ENCODE measurements around the gene USP5. TPM values are rescaled to one million over a fixed set of nuclear protein-coding genes. Genes with fewer than 3 reads are reported as not detected.

Gene USP5
- total RNA-seq, 3 donors from 2014 or later = 32.6 to 52.8 (median 34.7) TPM

GRCh38 chr12:6836851-6837250 is 15.1 kb upstream of the USP5 start:
- no peaks in the 10 kb centered on the region for H3K9me3 ChIP-seq

GRCh38 chr12:6837370-6838060 is 14.4 kb upstream of the USP5 start:
- Histone ChIP-seq H3K27ac (no peak overlapping the region), H3K4me1 (no peaks in the 10 kb centered on the region), H3K4me3 (no peak overlapping the region), H3K36me3 (no peaks in the 10 kb centered on the region), H3K27me3 (no peaks in the 10 kb centered on the region), H3K9me3 (no peaks in the 10 kb centered on the region)
- TF ChIP-seq POLR2A (IDR thresholded peaks at IDR 0.05) (no peak), CTCF (IDR thresholded peaks at IDR 0.05) (no peak), POLR2AphosphoS5 (IDR thresholded peaks at IDR 0.05) (no peak)
- intact Hi-C loops (cut with DNase I; ENCODE audit: low total_unique reads) = no loop called here
- no peak for DNase-seq (ENCODE audit: low spot score in 2 of 2)

More at GRCh38 chr12:6836851-6837250, 15.1 kb upstream of the USP5 start:
- TF ChIP-seq POLR2AphosphoS5 (IDR thresholded peaks at IDR 0.05) (no peak), CTCF (IDR thresholded peaks at IDR 0.05) (no peak), POLR2A (IDR thresholded peaks at IDR 0.05) (no peak)
- H3K4me3 ChIP-seq = no peak overlapping the region
- H3K36me3 ChIP-seq = no peaks in the 10 kb centered on the region
- intact Hi-C loops (cut with DNase I; ENCODE audit: low total_unique reads) = no loop called here
- H3K27me3 ChIP-seq = no peaks in the 10 kb centered on the region
- no peak for DNase-seq (ENCODE audit: low spot score in 2 of 2)
- H3K27ac ChIP-seq = no peak overlapping the region
- H3K4me1 ChIP-seq = no peaks in the 10 kb centered on the region

- Histone ChIP-seq H3K27ac (no peak overlapping the region), H3K9me3 (no peaks in the 10 kb centered on the region), H3K36me3 (no peaks in the 10 kb centered on the region), H3K4me3 (no peak overlapping the region), H3K27me3 (no peaks in the 10 kb centered on the region), H3K4me1 (no peaks in the 10 kb centered on the region)
- TF ChIP-seq POLR2A (IDR thresholded peaks at IDR 0.05) = no peak
- no peak for TF ChIP-seq CTCF (IDR thresholded peaks at IDR 0.05)
- TF ChIP-seq POLR2AphosphoS5 (IDR thresholded peaks at IDR 0.05) = no peak
- intact Hi-C loops (cut with DNase I; ENCODE audit: low total_unique reads) = no loop called here
- DNase-seq (ENCODE audit: low spot score in 2 of 2) = no peak
These were observed 13.1 kb upstream of the USP5 start for GRCh38 chr12:6838854-6839253.

GRCh38 chr12:6839482-6840201 is 12.3 kb upstream of the USP5 start:
- Histone ChIP-seq H3K4me3 (no peak overlapping the region), H3K27me3 (no peaks in the 10 kb centered on the region), H3K36me3 (no peaks in the 10 kb centered on the region), H3K27ac (no peak overlapping the region), H3K4me1 (no peaks in the 10 kb centered on the region), H3K9me3 (no peaks in the 10 kb centered on the region)
- DNase-seq (ENCODE audit: low spot score in 2 of 2) = no peak
- intact Hi-C loops (cut with DNase I; ENCODE audit: low total_unique reads) = no loop called here
- no peak for TF ChIP-seq POLR2A (IDR thresholded peaks at IDR 0.05)
- TF ChIP-seq CTCF (IDR thresholded peaks at IDR 0.05) = no peak
- no peak for TF ChIP-seq POLR2AphosphoS5 (IDR thresholded peaks at IDR 0.05)

- intact Hi-C loops (cut with DNase I; ENCODE audit: low total_unique reads) = no loop called here
- no peak for DNase-seq (ENCODE audit: low spot score in 2 of 2)
- no peaks in the 10 kb centered on the region for H3K27me3 ChIP-seq
- no peaks in the 10 kb centered on the region for H3K9me3 ChIP-seq
- no peaks in the 10 kb centered on the region for H3K36me3 ChIP-seq
- H3K27ac ChIP-seq = no peak overlapping the region
- no peak for TF ChIP-seq CTCF (IDR thresholded peaks at IDR 0.05)
- TF ChIP-seq POLR2AphosphoS5 (IDR thresholded peaks at IDR 0.05) = no peak
- TF ChIP-seq POLR2A (IDR thresholded peaks at IDR 0.05) = no peak
- H3K4me1 ChIP-seq = no peaks in the 10 kb centered on the region
- no peak overlapping the region for H3K4me3 ChIP-seq
These were observed 11.6 kb upstream of the USP5 start for GRCh38 chr12:6840330-6840729.

Measured in breast epithelium (tissue), 4 donors.